HG02678 (cell line): Measurements from ENCODE around the gene BEND5.

ENCODE experiments used
- ATAC-seq: cut with Tn5 transposase; IDR thresholded peaks from one replicate; pipeline ENCODE4 v1.9.1; 2021; ENCODE audit warnings: mild to moderate bottlenecking, moderate library complexity; ENCODE audit not compliant: unreplicated experiment

The BEND5 gene

GRCh38 chr1:48725341-48726046 is 51.2 kb downstream of the BEND5 start:
- ATAC-seq, result no peak

- no peak for ATAC-seq
These were observed 55.8 kb downstream of the BEND5 start for GRCh38 chr1:48720929-48721328.

- ATAC-seq, result no peak
These were observed 58.0 kb downstream of the BEND5 start for GRCh38 chr1:48718705-48719104.

GRCh38 chr1:48718116-48718630 is 58.5 kb downstream of the BEND5 start:
- ATAC-seq, result no peak

- no peak for ATAC-seq
These were observed 59.6 kb downstream of the BEND5 start for GRCh38 chr1:48717082-48717481.

GRCh38 chr1:48715921-48716320 is 60.8 kb downstream of the BEND5 start:
- ATAC-seq, result no peak

GRCh38 chr1:48710915-48711314 is 65.8 kb downstream of the BEND5 start:
- ATAC-seq, result no peak

- ATAC-seq, result no peak
These were observed 66.4 kb downstream of the BEND5 start for GRCh38 chr1:48710318-48710717.

GRCh38 chr1:48704736-48705135 is 72.0 kb downstream of the BEND5 start:
- no peak for ATAC-seq

- ATAC-seq, result no peak
These were observed 75.2 kb downstream of the BEND5 start for GRCh38 chr1:48701445-48701844.

- ATAC-seq, result peak; percentile 62
These were observed 79.5 kb downstream of the BEND5 start for GRCh38 chr1:48697066-48697707.

- ATAC-seq, result no peak
These were observed 81.5 kb downstream of the BEND5 start for GRCh38 chr1:48695161-48695560.

- no peak for ATAC-seq
These were observed 82.9 kb downstream of the BEND5 start for GRCh38 chr1:48693674-48694320.

- ATAC-seq, result no peak
These were observed 83.5 kb downstream of the BEND5 start for GRCh38 chr1:48693180-48693579.

- ATAC-seq, result no peak
These were observed 84.5 kb downstream of the BEND5 start for GRCh38 chr1:48692235-48692634.

GRCh38 chr1:48691429-48692001 is 85.2 kb downstream of the BEND5 start:
- peak; percentile 75 for ATAC-seq

GRCh38 chr1:48688102-48688760 is 88.5 kb downstream of the BEND5 start:
- peak; percentile 64 for ATAC-seq

- ATAC-seq, result no peak
These were observed 89.2 kb downstream of the BEND5 start for GRCh38 chr1:48687282-48688045.

- no peak for ATAC-seq
These were observed 90.5 kb downstream of the BEND5 start for GRCh38 chr1:48686159-48686558.

GRCh38 chr1:48684381-48684780 is 92.3 kb downstream of the BEND5 start:
- ATAC-seq, result no peak
